Neural progenitor cell (in vitro differentiated cells): ENCODE measurements around the gene PIAS1.
"Not testable (repeated sequence)": the region's sequence is repeated elsewhere in the genome, so short reads cannot be mapped to it uniquely, and the experiment has no call there.

ENCODE experiments used
- CTCF ChIP-seq: fragments of 200-600 bp; sonication (generic); IDR thresholded peaks from 2 replicates; pipeline ENCODE4 v1.5.1; 2017; ENCODE audit warnings: antibody characterized with exemption, mild to moderate bottlenecking
- EZH2 ChIP-seq: fragments of 200-600 bp; sonication (generic); IDR thresholded peaks from 2 replicates; pipeline ENCODE4 v1.6.1; 2017; ENCODE audit warnings: antibody characterized with exemption, mild to moderate bottlenecking, moderate library complexity
- EZH2phosphoT487 ChIP-seq: fragments of 200-600 bp; sonication (generic); IDR thresholded peaks from 2 replicates; pipeline ENCODE4 v1.6.1; 2017; ENCODE audit warnings: antibody characterized with exemption

DNA sequence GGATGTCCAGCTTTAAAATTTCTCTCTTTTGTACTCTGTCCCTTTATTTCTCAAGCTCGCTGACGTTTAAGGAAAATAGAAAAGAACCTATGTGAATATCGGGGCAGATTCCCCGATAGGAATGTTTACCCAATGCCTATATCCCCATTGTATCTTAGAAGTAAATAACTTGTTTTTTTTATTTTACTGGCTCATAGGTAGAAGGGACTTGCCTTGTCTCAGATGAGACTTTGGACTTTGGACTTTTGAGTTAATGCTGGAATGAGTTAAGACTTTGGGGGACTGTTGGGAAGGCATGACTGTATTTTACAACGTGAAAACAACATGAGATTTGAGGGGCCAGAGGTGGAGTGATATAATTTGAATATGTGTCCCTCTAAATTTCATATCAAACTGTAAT is 46.5 kb upstream of the PIAS1 start:
- TF ChIP-seq CTCF, EZH2, EZH2phosphoT487: not testable (repeated sequence)
